AG04450 (cell line): ENCODE results near the gene GP5. TPM values are rescaled to one million over a fixed set of nuclear protein-coding genes. Genes with fewer than 3 reads are reported as not detected.

Experiments
- CTCF ChIA-PET: fragments of 300-600, 350-600 bp; formaldehyde crosslinking; extraction: SDS; loops from one replicate; lab custom pipeline; 2022; ENCODE audit warnings: antibody characterized with exemption, inconsistent platforms; lab: Charles Lee
- POLR2A ChIA-PET: fragments of 350-600 bp; formaldehyde crosslinking; extraction: SDS; loops from one replicate; lab custom pipeline; 2021; ENCODE audit warnings: antibody characterized with exemption, inconsistent platforms; lab: Yijun Ruan, JAX
- DNase-seq: peaks from one replicate; pipeline ENCODE4 v3.0.0-alpha.2; 2011; ENCODE audit warnings: low read depth, low spot score
- H3K27ac ChIP-seq: one replicate; pipeline ENCODE4 v1.5.1; 2012; ENCODE audit warnings: low read depth, low read length, control low read depth
- H3K27me3 ChIP-seq: one replicate; pipeline ENCODE4 v1.6.0; 2012; ENCODE audit warnings: low read length; ENCODE audit not compliant: control insufficient read depth, insufficient read depth
- H3K4me3 ChIP-seq: 2 replicates; pipeline ENCODE4 v1.5.1; 2011; ENCODE audit warnings: mild to moderate bottlenecking, low read depth, low read length, control low read depth
- H3K9me3 ChIP-seq: 2 replicates; pipeline ENCODE4 v1.5.1; 2012; ENCODE audit warnings: low read length; ENCODE audit not compliant: control insufficient read depth, insufficient read depth
- CTCF ChIP-seq: IDR thresholded peaks from 2 replicates; pipeline ENCODE4 v1.5.1; 2011; ENCODE audit warnings: low read depth, low read length, control low read depth, inconsistent platforms
- polyA plus RNA-seq: library from polyadenylated mRNA; depleted of rRNA; stranded (reverse); fragments of >200 nt; gene quantifications from 2 replicates; pipeline ENCODE4 v1.2.3, GENCODE V29; 2011

Gene GP5
- polyA plus RNA-seq, 1 experiment = 0.06 TPM

- DNase-seq = no peak
- CTCF ChIA-PET = interaction anchor here (1.5 to 13.4 kb wide), 2 partner anchors 9 to 21 kb away, joined by 3 to 151 read pairs; no protein-coding TSS in a partner anchor
- Histone ChIP-seq H3K4me3 (no peak overlapping the region), H3K27me3 (peaks cover 5% of the 10 kb centered on the region), H3K9me3 (no peaks in the 10 kb centered on the region; the same call in 1 of the 2 replicates), H3K27ac (no peak overlapping the region)
- POLR2A ChIA-PET = no interaction called here
- TF ChIP-seq CTCF = no peak
These were observed 44.8 kb downstream of the GP5 start for GRCh38 chr3:194354315-194354714.

GRCh38 chr3:194352667-194353246 lies 46.3 kb downstream of the GP5 start:
- no peaks in the 10 kb centered on the region for H3K9me3 ChIP-seq
- CTCF ChIA-PET = interaction anchor here (13.4 kb wide), 1 partner anchor 8 kb away, joined by 151 read pairs; no protein-coding TSS in a partner anchor
- H3K27ac ChIP-seq = no peak overlapping the region
- POLR2A ChIA-PET = no interaction called here
- no peaks in the 10 kb centered on the region for H3K27me3 ChIP-seq
- no peak for TF ChIP-seq CTCF
- DNase-seq = no peak
- H3K4me3 ChIP-seq = no peak overlapping the region

- POLR2A ChIA-PET = no interaction called here
- no peaks in the 10 kb centered on the region for H3K9me3 ChIP-seq
- no peak overlapping the region for H3K4me3 ChIP-seq
- no peak for TF ChIP-seq CTCF
- CTCF ChIA-PET = no interaction called here
- no peak for DNase-seq
- no peak overlapping the region for H3K27ac ChIP-seq
- H3K27me3 ChIP-seq = no peaks in the 10 kb centered on the region
These were observed 47.0 kb downstream of the GP5 start for GRCh38 chr3:194351952-194352536.

- CTCF ChIA-PET = interaction anchor here (0.6 to 1.4 kb wide), 3 partner anchors 9 to 51 kb away, joined by 3 to 4 read pairs (median 3); no protein-coding TSS in a partner anchor
- TF ChIP-seq CTCF = no peak
- no peak within 1 kb of the TSS for H3K4me3 ChIP-seq
- H3K27me3 ChIP-seq = no peaks in the 10 kb centered on the region
- no peaks in the 10 kb centered on the region for H3K9me3 ChIP-seq
- DNase-seq = no peak
- no peak within 1 kb of the TSS for H3K27ac ChIP-seq
- POLR2A ChIA-PET = no interaction called here
These were observed 47.9 kb downstream of the GP5 start, which contains the start of gene CPN2 for GRCh38 chr3:194351080-194351672. TSS of gene CPN2 (minus strand) at chr3:194351328. CDS start at chr3:194342702, 8,626 bp downstream.

- Histone ChIP-seq H3K27me3 (no peaks in the 10 kb centered on the region), H3K27ac (no peak overlapping the region), H3K9me3 (no peaks in the 10 kb centered on the region), H3K4me3 (no peak overlapping the region)
- no peak for TF ChIP-seq CTCF
- ChIA-PET CTCF (interaction anchor here (0.6 to 1.4 kb wide), 3 partner anchors 8 to 51 kb away, joined by 3 to 4 read pairs (median 3); no protein-coding TSS in a partner anchor), POLR2A (no interaction called here)
- DNase-seq = no peak
These were observed 48.4 kb downstream of the GP5 start for GRCh38 chr3:194350726-194351071.
